Measurements from ENCODE around the gene CTNNBIP1.
A peak's percentile ranks its signal among the peaks of the same experiment; 100 is the strongest.

CTNNBIP1 gene

DNA sequence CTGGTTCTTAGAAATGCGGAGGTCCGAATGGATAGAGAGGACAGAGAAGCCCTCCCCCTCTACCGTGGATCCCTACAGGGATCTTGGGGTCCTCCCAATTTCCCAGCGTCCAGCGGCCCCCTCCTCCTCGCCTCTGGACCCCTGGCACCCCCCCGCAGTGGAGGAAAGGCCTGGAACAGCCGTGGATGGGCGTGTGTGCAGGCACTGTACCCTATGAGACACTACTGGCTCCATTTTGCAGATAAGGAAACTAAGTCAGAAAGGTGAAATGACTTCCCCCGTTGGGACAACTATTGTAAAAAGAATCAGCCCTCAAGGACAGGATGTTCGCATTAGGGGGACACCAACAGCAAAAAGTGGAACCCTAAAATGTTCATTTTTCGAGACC is 85.4 kb downstream of the CTNNBIP1 start:
- Histone ChIP-seq H3K4me3 (ENCODE audit: low read depth, low read length) (peak overlapping the region; percentile 20), H3K36me3 (peaks cover 16% of the 10 kb centered on the region), H3K27ac (peak overlapping the region; percentile 89), H3K9me3 (ENCODE audit: severe bottlenecking) (no peaks in the 10 kb centered on the region), H3K27me3 (ENCODE audit: insufficient read depth, low read depth, severe bottlenecking) (no peaks in the 10 kb centered on the region)
- TF ChIP-seq, protein P1, sequence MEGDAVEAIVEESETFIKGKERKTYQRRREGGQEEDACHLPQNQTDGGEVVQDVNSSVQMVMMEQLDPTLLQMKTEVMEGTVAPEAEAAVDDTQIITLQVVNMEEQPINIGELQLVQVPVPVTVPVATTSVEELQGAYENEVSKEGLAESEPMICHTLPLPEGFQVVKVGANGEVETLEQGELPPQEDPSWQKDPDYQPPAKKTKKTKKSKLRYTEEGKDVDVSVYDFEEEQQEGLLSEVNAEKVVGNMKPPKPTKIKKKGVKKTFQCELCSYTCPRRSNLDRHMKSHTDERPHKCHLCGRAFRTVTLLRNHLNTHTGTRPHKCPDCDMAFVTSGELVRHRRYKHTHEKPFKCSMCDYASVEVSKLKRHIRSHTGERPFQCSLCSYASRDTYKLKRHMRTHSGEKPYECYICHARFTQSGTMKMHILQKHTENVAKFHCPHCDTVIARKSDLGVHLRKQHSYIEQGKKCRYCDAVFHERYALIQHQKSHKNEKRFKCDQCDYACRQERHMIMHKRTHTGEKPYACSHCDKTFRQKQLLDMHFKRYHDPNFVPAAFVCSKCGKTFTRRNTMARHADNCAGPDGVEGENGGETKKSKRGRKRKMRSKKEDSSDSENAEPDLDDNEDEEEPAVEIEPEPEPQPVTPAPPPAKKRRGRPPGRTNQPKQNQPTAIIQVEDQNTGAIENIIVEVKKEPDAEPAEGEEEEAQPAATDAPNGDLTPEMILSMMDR (IDR thresholded peaks at IDR 0.05; ENCODE audit: low read depth, low read length), result no peak
- no peak for DNase-seq

GRCh38 chr1:9823943-9824701 is 85.9 kb downstream of the CTNNBIP1 start, which contains the start of gene CLSTN1:
TSS of gene CLSTN1 (minus strand) at chr1:9823965. CDS start at chr1:9823733, 232 bp downstream.
- DNase-seq, result peak; percentile 93
- peak within 1 kb of the TSS; percentile 97 for H3K4me3 ChIP-seq (ENCODE audit: low read depth, low read length)
- peaks cover 17% of the 10 kb centered on the region for H3K36me3 ChIP-seq
- H3K27me3 ChIP-seq (ENCODE audit: insufficient read depth, low read depth, severe bottlenecking), result no peaks in the 10 kb centered on the region
- TF ChIP-seq, protein P1 (IDR thresholded peaks at IDR 0.05; ENCODE audit: low read depth, low read length), result no peak
- peak within 1 kb of the TSS; percentile 90 for H3K27ac ChIP-seq
- H3K9me3 ChIP-seq (ENCODE audit: severe bottlenecking), result no peaks in the 10 kb centered on the region

- DNase-seq, result no peak
- TF ChIP-seq, protein P1 (IDR thresholded peaks at IDR 0.05; ENCODE audit: low read depth, low read length), result no peak
- H3K36me3 ChIP-seq, result peaks cover 17% of the 10 kb centered on the region
- H3K9me3 ChIP-seq (ENCODE audit: severe bottlenecking), result no peaks in the 10 kb centered on the region
- peak overlapping the region; percentile 97 for H3K4me3 ChIP-seq (ENCODE audit: low read depth, low read length)
- H3K27ac ChIP-seq, result peak overlapping the region; percentile 90
- no peaks in the 10 kb centered on the region for H3K27me3 ChIP-seq (ENCODE audit: insufficient read depth, low read depth, severe bottlenecking)
Measured at GRCh38 chr1:9823693-9823942, 86.5 kb downstream of the CTNNBIP1 start.

GRCh38 chr1:9822897-9823692 is 87.0 kb downstream of the CTNNBIP1 start:
- no peaks in the 10 kb centered on the region for H3K9me3 ChIP-seq (ENCODE audit: severe bottlenecking)
- H3K4me3 ChIP-seq (ENCODE audit: low read depth, low read length), result peak overlapping the region; percentile 97
- peaks cover 19% of the 10 kb centered on the region for H3K36me3 ChIP-seq
- TF ChIP-seq, protein P1 (IDR thresholded peaks at IDR 0.05; ENCODE audit: low read depth, low read length), result no peak
- peak overlapping the region; percentile 90 for H3K27ac ChIP-seq
- no peak for DNase-seq
- H3K27me3 ChIP-seq (ENCODE audit: insufficient read depth, low read depth, severe bottlenecking), result no peaks in the 10 kb centered on the region

- Histone ChIP-seq H3K27ac (peak overlapping the region; percentile 90), H3K36me3 (peaks cover 19% of the 10 kb centered on the region), H3K4me3 (ENCODE audit: low read depth, low read length) (peak overlapping the region; percentile 97), H3K9me3 (ENCODE audit: severe bottlenecking) (no peaks in the 10 kb centered on the region), H3K27me3 (ENCODE audit: insufficient read depth, low read depth, severe bottlenecking) (no peaks in the 10 kb centered on the region)
- TF ChIP-seq, protein P1 (IDR thresholded peaks at IDR 0.05; ENCODE audit: low read depth, low read length), result no peak
- no peak for DNase-seq
Measured at GRCh38 chr1:9822490-9822889, 87.6 kb downstream of the CTNNBIP1 start.

All from WERI-Rb-1 (cell line).